ENCODE results near the gene BAIAP2L2.
"Not testable (repeated sequence)": the region's sequence is repeated elsewhere in the genome, so short reads cannot be mapped to it uniquely, and the experiment has no call there.

Gene BAIAP2L2

GRCh38 chr22:38110008-38110862 lies at the start of gene BAIAP2L2:
TSS of gene BAIAP2L2 (minus strand) at chr22:38110684. CDS start at chr22:38110525, 159 bp downstream.
- H3K27me3 ChIP-seq (ENCODE audit: control insufficient read depth, insufficient read depth, low read length) = no peaks in the 10 kb centered on the region
- H3K27ac ChIP-seq (ENCODE audit: low read length) = no peak within 1 kb of the TSS
- no peak within 1 kb of the TSS for H3K9ac ChIP-seq (ENCODE audit: low read length)
- H3K9me3 ChIP-seq (ENCODE audit: control insufficient read depth, low read depth, low read length) = no peaks in the 10 kb centered on the region
- H3K4me3 ChIP-seq (ENCODE audit: low read length) = no peak within 1 kb of the TSS
- no peaks in the 10 kb centered on the region for H3K4me1 ChIP-seq (ENCODE audit: control insufficient read depth, low read depth, low read length)
- no peaks in the 10 kb centered on the region for H3K36me3 ChIP-seq (ENCODE audit: control insufficient read depth, low read depth, low read length)

GRCh38 chr22:38155703-38156102 lies 45.2 kb upstream of the BAIAP2L2 start:
- Histone ChIP-seq H3K27me3 (ENCODE audit: control insufficient read depth, insufficient read depth, low read length) (no peaks in the 10 kb centered on the region), H3K27ac (ENCODE audit: low read length) (no peak overlapping the region), H3K9ac (ENCODE audit: low read length) (no peak overlapping the region), H3K36me3 (ENCODE audit: control insufficient read depth, low read depth, low read length) (no peaks in the 10 kb centered on the region), H3K9me3 (ENCODE audit: control insufficient read depth, low read depth, low read length) (no peaks in the 10 kb centered on the region), H3K4me1 (ENCODE audit: control insufficient read depth, low read depth, low read length) (no peaks in the 10 kb centered on the region), H3K4me3 (ENCODE audit: low read length) (no peak overlapping the region)

GRCh38 chr22:38154563-38154915 lies 44.1 kb upstream of the BAIAP2L2 start:
- not testable (repeated sequence) for H3K9me3 ChIP-seq (ENCODE audit: control insufficient read depth, low read depth, low read length); H3K27me3 ChIP-seq (ENCODE audit: control insufficient read depth, insufficient read depth, low read length); H3K4me1 ChIP-seq (ENCODE audit: control insufficient read depth, low read depth, low read length); H3K36me3 ChIP-seq (ENCODE audit: control insufficient read depth, low read depth, low read length); H3K9ac ChIP-seq (ENCODE audit: low read length); H3K27ac ChIP-seq (ENCODE audit: low read length); H3K4me3 ChIP-seq (ENCODE audit: low read length)

DNA sequence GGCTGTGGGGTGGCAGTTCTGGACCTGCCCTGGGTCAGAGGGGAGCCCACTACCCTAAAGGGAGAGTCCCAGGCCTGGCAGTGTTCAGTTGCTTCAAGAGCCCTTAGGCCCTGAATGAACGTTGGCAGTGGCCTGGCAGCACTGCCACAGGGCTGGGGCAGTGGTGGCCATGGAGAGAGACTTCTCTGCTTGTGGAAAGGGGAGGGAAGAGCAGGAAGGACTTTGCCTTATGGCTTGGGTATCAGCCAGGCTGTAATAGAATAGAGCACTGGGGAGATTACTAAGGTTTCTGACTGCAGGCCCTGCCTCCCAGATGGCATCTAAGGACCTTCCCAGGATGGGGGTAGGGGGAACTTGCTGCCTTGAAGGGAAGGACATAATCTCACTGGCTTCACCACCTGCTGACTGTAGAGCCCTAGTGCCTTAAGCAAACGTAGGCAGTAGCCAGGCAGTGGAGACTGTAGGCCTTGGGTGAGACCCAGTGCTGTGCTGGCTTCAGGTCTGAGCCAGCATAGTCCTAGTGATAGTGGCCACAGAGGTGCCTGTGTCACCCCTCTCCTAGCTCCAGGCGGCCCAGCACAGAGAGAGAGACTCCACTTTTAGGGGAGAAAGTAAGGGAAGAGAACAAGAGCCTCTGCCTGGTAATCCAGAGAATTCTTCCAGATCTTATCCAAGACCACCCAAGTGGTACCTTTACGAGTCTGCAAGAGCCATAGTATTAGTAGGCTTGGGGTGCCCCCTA lies 43.5 kb upstream of the BAIAP2L2 start:
- Histone ChIP-seq H3K9ac (ENCODE audit: low read length) (no peak overlapping the region), H3K4me3 (ENCODE audit: low read length) (no peak overlapping the region), H3K36me3 (ENCODE audit: control insufficient read depth, low read depth, low read length) (no peaks in the 10 kb centered on the region), H3K27me3 (ENCODE audit: control insufficient read depth, insufficient read depth, low read length) (no peaks in the 10 kb centered on the region), H3K4me1 (ENCODE audit: control insufficient read depth, low read depth, low read length) (no peaks in the 10 kb centered on the region), H3K9me3 (ENCODE audit: control insufficient read depth, low read depth, low read length) (no peaks in the 10 kb centered on the region), H3K27ac (ENCODE audit: low read length) (no peak overlapping the region)

GRCh38 chr22:38151126-38151500 lies 40.6 kb upstream of the BAIAP2L2 start:
- Histone ChIP-seq H3K27ac (ENCODE audit: low read length) (no peak overlapping the region), H3K9me3 (ENCODE audit: control insufficient read depth, low read depth, low read length) (no peaks in the 10 kb centered on the region), H3K36me3 (ENCODE audit: control insufficient read depth, low read depth, low read length) (no peaks in the 10 kb centered on the region), H3K27me3 (ENCODE audit: control insufficient read depth, insufficient read depth, low read length) (no peaks in the 10 kb centered on the region), H3K9ac (ENCODE audit: low read length) (no peak overlapping the region), H3K4me3 (ENCODE audit: low read length) (no peak overlapping the region), H3K4me1 (ENCODE audit: control insufficient read depth, low read depth, low read length) (no peaks in the 10 kb centered on the region)

- no peaks in the 10 kb centered on the region for H3K27me3 ChIP-seq (ENCODE audit: control insufficient read depth, insufficient read depth, low read length)
- H3K4me1 ChIP-seq (ENCODE audit: control insufficient read depth, low read depth, low read length) = no peaks in the 10 kb centered on the region
- H3K27ac ChIP-seq (ENCODE audit: low read length) = no peak overlapping the region
- no peaks in the 10 kb centered on the region for H3K9me3 ChIP-seq (ENCODE audit: control insufficient read depth, low read depth, low read length)
- H3K36me3 ChIP-seq (ENCODE audit: control insufficient read depth, low read depth, low read length) = no peaks in the 10 kb centered on the region
- H3K4me3 ChIP-seq (ENCODE audit: low read length) = no peak overlapping the region
- H3K9ac ChIP-seq (ENCODE audit: low read length) = no peak overlapping the region
These were observed 37.8 kb upstream of the BAIAP2L2 start for GRCh38 chr22:38148245-38148644.

DNA sequence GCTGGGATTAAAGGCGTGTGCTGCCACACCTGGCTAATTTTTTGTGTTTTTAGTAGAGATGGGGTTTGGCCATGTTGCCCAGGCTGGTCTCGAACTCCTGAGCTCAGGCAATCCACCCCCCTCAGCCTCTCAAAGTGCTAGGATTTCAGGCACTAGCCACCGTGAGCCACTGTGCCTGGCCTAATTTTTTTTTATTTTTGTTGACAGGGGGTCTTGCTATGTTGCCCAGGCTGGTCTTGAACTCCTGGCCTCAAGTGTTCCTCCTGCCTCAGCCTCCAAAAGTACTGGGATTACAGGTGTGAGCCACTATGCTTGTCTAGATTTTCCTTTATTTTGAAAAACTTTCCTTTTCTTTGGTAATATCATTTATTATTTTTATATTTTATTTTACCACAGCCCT lies 35.7 kb upstream of the BAIAP2L2 start:
- H3K36me3 ChIP-seq (ENCODE audit: control insufficient read depth, low read depth, low read length); H3K27me3 ChIP-seq (ENCODE audit: control insufficient read depth, insufficient read depth, low read length); H3K9ac ChIP-seq (ENCODE audit: low read length); H3K4me1 ChIP-seq (ENCODE audit: control insufficient read depth, low read depth, low read length); H3K4me3 ChIP-seq (ENCODE audit: low read length); H3K9me3 ChIP-seq (ENCODE audit: control insufficient read depth, low read depth, low read length); H3K27ac ChIP-seq (ENCODE audit: low read length): not testable (repeated sequence)

GRCh38 chr22:38144025-38144405 lies 33.5 kb upstream of the BAIAP2L2 start:
- no peak overlapping the region for H3K4me3 ChIP-seq (ENCODE audit: low read length)
- H3K4me1 ChIP-seq (ENCODE audit: control insufficient read depth, low read depth, low read length) = no peaks in the 10 kb centered on the region
- no peak overlapping the region for H3K27ac ChIP-seq (ENCODE audit: low read length)
- no peaks in the 10 kb centered on the region for H3K36me3 ChIP-seq (ENCODE audit: control insufficient read depth, low read depth, low read length)
- no peaks in the 10 kb centered on the region for H3K27me3 ChIP-seq (ENCODE audit: control insufficient read depth, insufficient read depth, low read length)
- no peak overlapping the region for H3K9ac ChIP-seq (ENCODE audit: low read length)
- no peaks in the 10 kb centered on the region for H3K9me3 ChIP-seq (ENCODE audit: control insufficient read depth, low read depth, low read length)

- Histone ChIP-seq H3K27ac (ENCODE audit: low read length) (no peak overlapping the region), H3K27me3 (ENCODE audit: control insufficient read depth, insufficient read depth, low read length) (no peaks in the 10 kb centered on the region), H3K4me1 (ENCODE audit: control insufficient read depth, low read depth, low read length) (no peaks in the 10 kb centered on the region), H3K9me3 (ENCODE audit: control insufficient read depth, low read depth, low read length) (no peaks in the 10 kb centered on the region), H3K4me3 (ENCODE audit: low read length) (no peak overlapping the region), H3K36me3 (ENCODE audit: control insufficient read depth, low read depth, low read length) (no peaks in the 10 kb centered on the region), H3K9ac (ENCODE audit: low read length) (no peak overlapping the region)
These were observed 32.1 kb upstream of the BAIAP2L2 start for GRCh38 chr22:38142606-38143005.

- Histone ChIP-seq H3K9ac (ENCODE audit: low read length) (no peak overlapping the region), H3K27ac (ENCODE audit: low read length) (no peak overlapping the region), H3K27me3 (ENCODE audit: control insufficient read depth, insufficient read depth, low read length) (no peaks in the 10 kb centered on the region), H3K9me3 (ENCODE audit: control insufficient read depth, low read depth, low read length) (no peaks in the 10 kb centered on the region), H3K4me1 (ENCODE audit: control insufficient read depth, low read depth, low read length) (no peaks in the 10 kb centered on the region), H3K4me3 (ENCODE audit: low read length) (no peak overlapping the region), H3K36me3 (ENCODE audit: control insufficient read depth, low read depth, low read length) (no peaks in the 10 kb centered on the region)
These were observed 30.9 kb upstream of the BAIAP2L2 start for GRCh38 chr22:38141217-38141973.

DNA sequence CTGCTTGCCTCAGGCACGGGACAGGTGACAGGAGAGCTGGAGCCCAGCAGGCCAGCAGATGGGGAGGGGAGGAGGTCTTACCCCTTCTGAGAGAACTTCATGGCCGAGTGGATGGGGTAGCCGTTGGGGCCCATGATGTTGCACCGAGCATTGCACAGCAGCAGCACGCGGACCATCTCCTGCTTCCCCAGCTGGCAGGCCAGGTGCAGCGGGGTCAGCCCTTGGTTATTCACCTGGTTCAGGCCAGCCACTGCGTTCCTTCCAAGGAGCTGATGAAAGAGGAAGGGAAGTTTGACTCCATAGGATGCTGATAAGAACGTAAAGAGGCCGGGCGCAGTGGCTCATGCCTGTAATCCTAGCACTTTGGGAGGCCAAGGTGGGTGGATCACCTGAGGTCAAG lies 29.4 kb upstream of the BAIAP2L2 start:
- Histone ChIP-seq H3K27me3 (ENCODE audit: control insufficient read depth, insufficient read depth, low read length) (no peaks in the 10 kb centered on the region), H3K9me3 (ENCODE audit: control insufficient read depth, low read depth, low read length) (no peaks in the 10 kb centered on the region), H3K27ac (ENCODE audit: low read length) (no peak overlapping the region), H3K4me1 (ENCODE audit: control insufficient read depth, low read depth, low read length) (no peaks in the 10 kb centered on the region), H3K36me3 (ENCODE audit: control insufficient read depth, low read depth, low read length) (no peaks in the 10 kb centered on the region), H3K9ac (ENCODE audit: low read length) (no peak overlapping the region), H3K4me3 (ENCODE audit: low read length) (no peak overlapping the region)

Measured in iPS-18a (cell line).